ENCODE results near the gene PPDPF.
"Not testable (repeated sequence)": the region's sequence is repeated elsewhere in the genome, so short reads cannot be mapped to it uniquely, and the experiment has no call there.

Gene PPDPF

DNA sequence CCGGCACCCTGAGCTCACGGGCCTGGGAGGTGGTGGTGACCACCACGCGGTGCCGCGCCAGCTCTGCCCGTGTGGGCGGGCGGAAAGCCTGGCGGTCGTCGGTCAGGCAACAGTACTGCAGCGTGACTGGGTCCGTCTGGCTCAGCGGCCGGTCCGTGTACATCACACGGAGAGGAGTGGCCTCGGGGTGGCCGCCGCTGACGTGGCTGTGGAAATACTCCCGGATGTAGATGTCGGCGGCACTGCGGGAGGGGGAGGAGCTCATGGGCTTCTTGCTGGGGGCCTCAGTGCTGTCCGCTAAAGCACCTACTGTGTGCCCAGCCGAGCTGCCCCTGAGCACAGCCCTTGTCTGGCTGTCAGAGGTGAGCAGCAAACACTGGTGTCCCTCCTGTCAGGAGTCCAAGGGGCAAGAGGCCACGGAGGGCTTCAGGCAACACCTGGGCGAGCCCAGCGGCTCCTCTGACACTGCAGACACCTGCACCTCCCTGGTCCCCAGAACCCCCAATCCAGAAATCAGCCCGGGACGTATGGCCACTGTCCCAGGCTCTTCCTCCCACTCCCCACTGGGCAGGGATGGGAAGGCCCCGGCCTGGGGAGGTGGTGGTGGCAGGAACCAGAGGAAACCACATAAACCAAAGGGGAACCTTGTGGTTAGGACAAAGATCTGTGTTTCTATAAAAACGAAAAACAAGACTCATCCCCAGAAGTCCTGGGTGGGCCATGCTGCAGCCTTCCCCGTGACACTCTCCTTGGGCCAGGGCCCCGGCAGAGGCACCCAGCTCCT lies 47.0 kb downstream of the PPDPF start:
- DNase-seq, result peak; percentile 73 to 77

DNA sequence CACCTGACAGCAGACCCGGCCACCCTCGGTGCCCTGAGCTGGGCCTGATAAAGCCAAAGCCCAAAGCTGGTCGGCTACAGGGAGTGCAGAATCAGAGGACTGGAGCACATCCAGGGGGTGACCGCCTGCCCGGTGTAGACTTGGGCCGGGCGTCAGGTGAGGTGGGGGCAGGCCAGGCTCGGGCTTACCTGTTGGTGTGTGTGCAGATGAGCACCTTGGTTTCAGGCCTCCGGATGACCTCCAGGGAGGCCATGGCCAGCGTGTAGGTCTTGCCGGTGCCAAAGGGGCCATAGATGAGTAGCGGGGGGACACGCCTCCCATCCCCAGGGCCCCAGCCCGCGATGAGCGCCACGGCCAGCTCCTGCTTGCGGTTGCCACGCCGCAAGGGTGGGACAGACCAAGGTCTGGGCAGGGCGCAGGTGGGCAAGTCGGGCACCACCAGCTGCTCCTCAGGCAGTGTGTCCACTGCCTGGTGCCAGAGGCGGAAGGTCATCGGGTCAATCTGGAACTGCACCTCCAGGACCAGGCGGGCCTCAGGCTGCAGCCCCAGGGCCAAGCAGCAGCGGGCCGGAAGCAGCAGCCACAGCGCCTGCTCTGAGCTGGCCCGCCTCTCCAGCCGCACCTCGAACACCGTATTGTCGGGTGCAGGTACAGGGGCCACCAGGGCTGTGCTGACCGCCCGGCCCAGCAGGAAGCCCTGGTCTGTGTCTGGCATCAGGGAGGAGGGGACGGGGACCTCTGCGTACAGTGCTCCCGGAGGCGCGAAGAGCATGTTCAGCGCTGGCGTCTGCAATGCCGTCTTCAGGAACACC lies 47.8 kb downstream of the PPDPF start:
- no peak for DNase-seq

DNA sequence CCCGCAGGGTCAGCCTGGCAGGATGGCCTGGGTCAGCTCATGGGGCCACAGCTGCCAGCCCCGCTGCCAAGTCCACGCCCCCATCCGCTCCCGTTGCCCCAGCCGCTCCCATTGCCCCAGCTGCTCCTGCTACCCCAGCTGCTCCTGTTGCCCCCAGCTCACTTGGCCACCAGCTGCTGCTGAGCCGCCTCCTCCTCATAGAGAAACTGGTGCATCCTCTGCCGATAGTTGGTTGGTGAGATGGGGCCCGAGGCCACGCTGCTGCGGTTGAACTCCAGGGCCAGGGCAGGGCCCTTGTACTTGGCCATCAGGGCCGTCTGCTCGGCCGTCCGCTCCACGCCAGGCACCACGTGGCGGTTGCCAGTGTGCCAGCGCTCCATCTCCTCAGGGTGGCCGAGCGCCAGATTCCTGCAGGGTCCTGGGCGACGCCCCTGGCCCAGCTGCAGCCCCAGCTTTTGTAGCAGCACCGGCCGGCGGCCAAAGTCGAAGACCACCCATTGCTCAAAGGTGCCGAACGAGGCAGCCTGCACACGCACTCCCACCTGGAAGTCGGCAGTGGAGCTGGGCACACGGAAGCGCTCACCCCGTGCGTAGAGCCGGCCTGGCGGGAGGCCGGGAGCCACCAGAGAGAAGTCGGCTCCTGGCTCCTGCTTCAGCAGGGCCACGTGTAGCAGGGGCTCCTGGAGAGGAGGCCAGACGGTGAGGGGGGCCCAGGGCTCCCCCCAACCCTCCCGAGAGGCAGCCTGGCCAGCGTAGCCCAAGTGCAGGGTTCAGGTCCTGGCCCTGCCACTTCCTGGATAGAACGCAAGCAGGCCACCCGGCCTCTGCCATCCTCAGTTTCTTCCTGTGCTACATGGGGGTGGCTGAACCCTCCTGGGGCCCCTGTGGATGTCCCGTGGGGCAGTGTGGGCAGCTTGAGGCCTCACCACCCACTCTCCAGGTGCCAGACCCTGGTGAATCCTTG lies 48.7 kb downstream of the PPDPF start:
- no peak for DNase-seq

DNA sequence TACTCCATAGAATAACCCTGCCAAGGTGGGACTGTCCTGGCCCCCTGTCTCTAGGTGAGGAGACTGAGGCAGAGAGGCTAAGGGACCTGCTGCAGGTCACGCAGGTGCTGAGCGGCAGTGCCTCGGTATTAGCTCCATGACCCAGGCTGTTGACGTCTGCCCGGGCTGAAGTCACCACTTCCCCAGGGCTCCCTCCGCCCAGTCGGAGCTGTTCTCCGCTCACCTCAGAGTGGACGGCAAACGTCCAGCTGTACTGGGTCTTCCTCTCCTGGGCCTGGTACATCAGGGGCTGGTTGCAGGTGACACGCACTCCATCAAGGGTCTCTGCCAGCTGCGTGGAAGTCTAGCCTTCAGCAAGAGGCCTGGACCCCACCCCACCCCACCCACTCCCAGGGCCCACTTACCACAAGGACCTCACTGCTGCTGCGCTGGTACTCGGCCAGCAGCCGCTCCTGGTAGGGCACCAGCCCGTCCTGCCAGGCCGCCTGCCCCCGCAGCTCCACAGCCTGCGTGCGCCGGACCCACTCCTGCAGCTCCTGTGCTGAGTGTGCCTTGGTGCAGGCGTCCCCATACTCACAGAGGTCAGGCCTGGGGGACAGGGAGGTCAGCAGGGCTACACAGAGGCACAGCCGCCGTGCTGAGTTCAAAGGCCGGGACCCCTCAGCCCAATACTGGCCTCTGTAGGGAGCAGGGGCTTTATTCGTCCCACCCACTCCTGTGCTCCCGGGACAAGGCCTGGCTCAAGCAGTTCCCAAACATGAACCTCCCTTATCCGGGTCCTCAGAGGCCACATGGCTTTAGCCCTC lies 49.9 kb downstream of the PPDPF start:
- DNase-seq, result no peak

DNA sequence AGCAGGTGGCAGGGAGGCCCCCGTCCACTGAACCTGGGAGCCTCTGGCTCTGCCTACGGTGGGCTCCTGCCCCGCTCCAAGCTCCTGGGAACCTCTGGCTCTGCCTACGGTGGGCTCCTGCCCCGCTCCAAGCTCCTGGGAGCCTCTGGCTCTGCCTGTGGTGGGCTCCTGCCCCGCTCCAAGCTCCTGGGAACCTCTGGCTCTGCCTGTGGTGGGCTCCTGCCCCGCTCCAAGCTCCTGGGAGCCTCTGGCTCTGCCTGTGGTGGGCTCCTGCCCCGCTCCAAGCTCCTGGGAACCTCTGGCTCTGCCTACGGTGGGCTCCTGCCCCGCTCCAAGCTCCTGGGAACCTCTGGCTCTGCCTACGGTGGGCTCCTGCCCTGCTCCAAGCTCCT lies 50.5 kb downstream of the PPDPF start:
- DNase-seq, result not testable (repeated sequence)

Data from AML-193 (cell line).